Measurements from ENCODE around the gene MYOD1. TPM values are rescaled to one million over a fixed set of nuclear protein-coding genes. Genes with fewer than 3 reads are reported as not detected.

Gene MYOD1
- polyA plus RNA-seq, 6 donors from 2014 or later, result not detected

DNA sequence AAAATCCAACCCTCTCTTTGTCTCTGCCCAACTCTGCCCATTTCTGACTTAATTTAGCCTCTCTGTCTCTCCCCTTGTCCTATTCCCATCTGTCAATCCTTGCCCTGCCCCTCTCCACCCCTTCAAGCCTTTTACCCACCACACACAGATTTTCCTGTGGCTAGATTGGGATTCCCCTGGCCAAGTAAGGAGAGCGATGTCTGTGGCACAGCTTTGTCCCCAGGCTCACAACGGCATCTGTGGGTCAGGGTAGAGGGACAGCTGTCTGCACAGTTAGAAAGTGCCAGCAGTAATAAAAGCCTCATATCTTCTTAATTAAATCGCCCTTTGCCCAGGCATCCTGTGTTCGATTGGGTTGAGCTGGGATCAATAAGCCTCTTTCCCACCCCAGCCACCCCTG is 13.9 kb downstream of the MYOD1 start:
- no peak for DNase-seq
- H3K27me3 Mint-ChIP-seq, result peaks cover 34 to 61% (median 53%) of the 10 kb centered on the region in 3 donors
- H3K36me3 Mint-ChIP-seq, result peaks cover 0 to 14% of the 10 kb centered on the region in 2 donors
- no peak for ATAC-seq (ENCODE audit: low read depth in 2 of 2)
- H3K4me3 Mint-ChIP-seq, result peak overlapping the region in 5 of 8 donors; percentile 27 to 68 (median 43)
- H3K4me1 Mint-ChIP-seq, result peaks cover 5 to 9% (median 5%) of the 10 kb centered on the region in 3 donors
- peaks cover 0 to 8% (median 0%) of the 10 kb centered on the region in 7 donors for H3K9me3 Mint-ChIP-seq
- no peak overlapping the region for H3K27ac Mint-ChIP-seq

DNA sequence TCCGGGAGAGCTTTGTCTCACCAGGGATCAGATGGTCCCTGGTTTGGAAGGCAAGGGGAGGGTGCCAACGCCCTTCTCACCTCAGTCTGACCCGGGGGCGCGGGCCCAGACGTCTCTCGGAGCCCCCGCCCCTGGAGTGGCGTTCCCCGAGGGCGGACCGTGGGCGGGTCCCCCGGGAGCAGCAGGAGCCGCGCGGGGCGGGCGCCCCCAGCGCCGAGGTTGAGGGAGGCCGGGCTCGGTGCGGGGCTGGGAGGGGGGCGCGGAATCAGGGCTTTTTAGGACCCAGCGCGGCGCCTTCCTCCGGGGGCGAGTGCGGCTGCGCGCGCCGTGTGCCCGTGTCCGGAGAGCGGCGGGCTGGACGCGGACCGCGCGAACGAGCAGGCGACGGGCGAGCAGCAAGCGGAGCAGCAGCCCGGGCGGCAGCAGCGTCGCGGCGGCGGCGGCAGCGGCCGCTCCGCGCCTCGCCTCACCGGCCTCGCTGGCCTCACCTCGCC is 15.1 kb downstream of the MYOD1 start, which contains the start of gene KCNC1:
Gene KCNC1 (plus strand): TSS at position 364 of the 494 bp plus-strand sequence. CDS start 1,222 bp downstream, outside the sequence.
- Mint-ChIP-seq H3K27me3 (peaks cover 30 to 51% (median 46%) of the 10 kb centered on the region in 3 donors), H3K4me1 (peaks cover 5 to 9% (median 5%) of the 10 kb centered on the region in 3 donors), H3K27ac (peak within 1 kb of the TSS in 1 of 6 donors; percentile 21), H3K9me3 (peaks cover 0 to 8% (median 0%) of the 10 kb centered on the region in 7 donors), H3K36me3 (peaks cover 0 to 14% of the 10 kb centered on the region in 2 donors), H3K4me3 (peak within 1 kb of the TSS in 7 of 8 donors; percentile 16 to 87 (median 70))
- no peak for ATAC-seq (ENCODE audit: low read depth in 2 of 2)
- DNase-seq, result no peak

- ATAC-seq (ENCODE audit: low read depth in 2 of 2) (no peak), DNase-seq (no peak)
- Mint-ChIP-seq H3K4me3 (peak overlapping the region in 1 of 8 donors; percentile 5), H3K36me3 (peaks cover 0 to 14% of the 10 kb centered on the region in 2 donors), H3K27me3 (peaks cover 30 to 47% (median 41%) of the 10 kb centered on the region in 3 donors), H3K27ac (no peak overlapping the region), H3K9me3 (peaks cover 0 to 8% (median 0%) of the 10 kb centered on the region in 7 donors), H3K4me1 (peaks cover 5 to 9% (median 5%) of the 10 kb centered on the region in 3 donors)
Measured at GRCh38 chr11:17734986-17735817, 15.8 kb downstream of the MYOD1 start.

- Mint-ChIP-seq H3K36me3 (peaks cover 0 to 14% of the 10 kb centered on the region in 2 donors), H3K9me3 (peaks cover 0 to 8% (median 0%) of the 10 kb centered on the region in 7 donors), H3K4me1 (peaks cover 5 to 9% (median 5%) of the 10 kb centered on the region in 3 donors), H3K27ac (no peak overlapping the region), H3K4me3 (peak overlapping the region in 2 of 8 donors; percentile 5 to 32), H3K27me3 (peaks cover 33 to 41% (median 37%) of the 10 kb centered on the region in 3 donors)
- no peak for DNase-seq
- ATAC-seq (ENCODE audit: low read depth in 2 of 2), result no peak
Measured at GRCh38 chr11:17735818-17736578, 16.6 kb downstream of the MYOD1 start.

- H3K36me3 Mint-ChIP-seq, result peaks cover 0 to 14% of the 10 kb centered on the region in 2 donors
- no peak overlapping the region for H3K27ac Mint-ChIP-seq
- peak overlapping the region in 1 of 8 donors; percentile 1 for H3K4me3 Mint-ChIP-seq
- H3K9me3 Mint-ChIP-seq, result peaks cover 0 to 8% (median 0%) of the 10 kb centered on the region in 7 donors
- H3K27me3 Mint-ChIP-seq, result peaks cover 34 to 42% (median 39%) of the 10 kb centered on the region in 3 donors
- no peak for DNase-seq
- H3K4me1 Mint-ChIP-seq, result peaks cover 5 to 9% (median 5%) of the 10 kb centered on the region in 3 donors
- no peak for ATAC-seq (ENCODE audit: low read depth in 2 of 2)
Measured at GRCh38 chr11:17736579-17736893, 17.2 kb downstream of the MYOD1 start.

GRCh38 chr11:17736930-17737817 is 17.8 kb downstream of the MYOD1 start:
- Mint-ChIP-seq H3K4me3 (peak overlapping the region in 2 of 8 donors; percentile 1 to 13), H3K27me3 (peaks cover 34 to 43% (median 42%) of the 10 kb centered on the region in 3 donors), H3K36me3 (peaks cover 0 to 14% of the 10 kb centered on the region in 2 donors), H3K9me3 (peaks cover 0 to 8% (median 0%) of the 10 kb centered on the region in 7 donors), H3K27ac (no peak overlapping the region), H3K4me1 (peaks cover 5 to 9% (median 5%) of the 10 kb centered on the region in 3 donors)
- ATAC-seq (ENCODE audit: low read depth in 2 of 2) (no peak), DNase-seq (no peak)

- Mint-ChIP-seq H3K4me3 (no peak overlapping the region), H3K36me3 (peaks cover 0 to 14% of the 10 kb centered on the region in 2 donors), H3K27me3 (peaks cover 29 to 39% (median 32%) of the 10 kb centered on the region in 3 donors), H3K27ac (no peak overlapping the region), H3K9me3 (peaks cover 0 to 6% (median 0%) of the 10 kb centered on the region in 7 donors), H3K4me1 (peaks cover 5 to 9% (median 5%) of the 10 kb centered on the region in 3 donors)
- ATAC-seq (ENCODE audit: low read depth in 2 of 2) (no peak), DNase-seq (no peak)
Measured at GRCh38 chr11:17738151-17738973, 19.0 kb downstream of the MYOD1 start.

GRCh38 chr11:17739945-17740338 is 20.6 kb downstream of the MYOD1 start:
- no peak for DNase-seq
- peaks cover 24 to 29% (median 25%) of the 10 kb centered on the region in 3 donors for H3K27me3 Mint-ChIP-seq
- peaks cover 0 to 4% (median 0%) of the 10 kb centered on the region in 3 donors for H3K4me1 Mint-ChIP-seq
- ATAC-seq (ENCODE audit: low read depth in 2 of 2), result no peak
- peaks cover 0 to 8% of the 10 kb centered on the region in 2 donors for H3K36me3 Mint-ChIP-seq
- peak overlapping the region in 1 of 8 donors; percentile 72 for H3K4me3 Mint-ChIP-seq
- H3K27ac Mint-ChIP-seq, result no peak overlapping the region
- H3K9me3 Mint-ChIP-seq, result peaks cover 0 to 2% (median 0%) of the 10 kb centered on the region in 7 donors

GRCh38 chr11:17740649-17741235 is 21.4 kb downstream of the MYOD1 start:
- peaks cover 0 to 4% (median 0%) of the 10 kb centered on the region in 3 donors for H3K4me1 Mint-ChIP-seq
- peaks cover 28 to 35% (median 32%) of the 10 kb centered on the region in 3 donors for H3K27me3 Mint-ChIP-seq
- H3K36me3 Mint-ChIP-seq, result peaks cover 0 to 8% of the 10 kb centered on the region in 2 donors
- no peak overlapping the region for H3K27ac Mint-ChIP-seq
- H3K4me3 Mint-ChIP-seq, result no peak overlapping the region
- no peak for ATAC-seq (ENCODE audit: low read depth in 2 of 2)
- no peak for DNase-seq
- H3K9me3 Mint-ChIP-seq, result peaks cover 0 to 2% (median 0%) of the 10 kb centered on the region in 7 donors

DNA sequence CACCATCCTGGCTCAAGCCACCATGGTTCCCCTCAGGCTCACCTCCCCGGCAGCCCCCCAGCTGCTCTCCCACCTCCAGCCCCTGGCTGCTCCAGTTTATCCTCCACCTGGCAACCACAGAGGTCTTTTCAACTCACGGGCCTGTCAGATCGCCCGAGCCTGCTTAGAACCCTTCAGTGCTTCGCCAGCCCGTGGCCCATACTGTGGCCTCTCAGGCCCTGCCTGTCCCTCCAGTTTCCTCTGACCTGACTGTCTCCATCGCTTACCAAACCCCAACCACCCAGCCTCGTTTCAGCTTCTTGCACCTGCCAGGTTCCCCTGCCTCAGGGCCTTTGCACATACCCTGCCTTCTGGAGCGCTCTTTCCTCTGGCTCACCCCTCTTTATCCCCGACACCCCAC is 22.1 kb downstream of the MYOD1 start:
- DNase-seq (no peak), ATAC-seq (ENCODE audit: low read depth in 2 of 2) (no peak)
- Mint-ChIP-seq H3K4me1 (peaks cover 0 to 4% (median 0%) of the 10 kb centered on the region in 3 donors), H3K4me3 (no peak overlapping the region), H3K27ac (no peak overlapping the region), H3K36me3 (peaks cover 0 to 5% of the 10 kb centered on the region in 2 donors), H3K9me3 (peaks cover 0 to 2% (median 0%) of the 10 kb centered on the region in 7 donors), H3K27me3 (peaks cover 28 to 38% (median 35%) of the 10 kb centered on the region in 3 donors)

GRCh38 chr11:17742019-17742418 is 22.6 kb downstream of the MYOD1 start:
- ATAC-seq (ENCODE audit: low read depth in 2 of 2) (no peak), DNase-seq (no peak)
- H3K27me3 Mint-ChIP-seq, result peaks cover 24 to 37% (median 32%) of the 10 kb centered on the region in 3 donors
- H3K4me1 Mint-ChIP-seq, result no peaks in the 10 kb centered on the region
- peaks cover 0 to under 1% of the 10 kb centered on the region in 2 donors for H3K36me3 Mint-ChIP-seq
- peaks cover 0 to 2% (median 0%) of the 10 kb centered on the region in 7 donors for H3K9me3 Mint-ChIP-seq
- H3K4me3 Mint-ChIP-seq, result no peak overlapping the region
- H3K27ac Mint-ChIP-seq, result no peak overlapping the region
